Left cardiac atrium (tissue), 4 donors: ENCODE data around the gene CCL28. TPM values are rescaled to one million over a fixed set of nuclear protein-coding genes. Genes with fewer than 3 reads are reported as not detected.

Experiments used
- ATAC-seq, 2 donors: fragments of 200-7000 bp; cut with Tn5 transposase; one replicate each; pipeline ENCODE4 v1.9.1; 2020; ENCODE audit warnings: mild to moderate bottlenecking in 2 of 2, moderate library complexity in 2 of 2
- DNase-seq: peaks from one replicate; pipeline ENCODE4 v3.0.0-alpha.2; 2020
- intact Hi-C, 2 donors: fragments of 100-400 bp; cut with DNase I; formaldehyde crosslinking; loops; one replicate each; pipeline versions ENCODE4 v1.14.1 to v1.15.1; 2022 to 2023
- total RNA-seq, 2 donors: library from RNA; stranded (reverse); fragmentation: NEBNext Ultra II Directional; extraction: Animal tissue kit (Norgen Biotek cat#: 25700); gene quantifications; one replicate each; pipeline ENCODE4 v1.2.1, GENCODE V29; 2021
- donor health status: DM: no; HTN: yes; CAD: no.
- donor health status: DM: no; HTN: yes; CAD: no; lungs with severe emphysema.
- donor health status: DM: yes; HTN: yes; CAD: no.
- donor health status: Dilated cardiomyopathy.

The CCL28 gene
- total RNA-seq, 2 donors from 2014 or later, result 1.2 to 1.6 TPM

DNA sequence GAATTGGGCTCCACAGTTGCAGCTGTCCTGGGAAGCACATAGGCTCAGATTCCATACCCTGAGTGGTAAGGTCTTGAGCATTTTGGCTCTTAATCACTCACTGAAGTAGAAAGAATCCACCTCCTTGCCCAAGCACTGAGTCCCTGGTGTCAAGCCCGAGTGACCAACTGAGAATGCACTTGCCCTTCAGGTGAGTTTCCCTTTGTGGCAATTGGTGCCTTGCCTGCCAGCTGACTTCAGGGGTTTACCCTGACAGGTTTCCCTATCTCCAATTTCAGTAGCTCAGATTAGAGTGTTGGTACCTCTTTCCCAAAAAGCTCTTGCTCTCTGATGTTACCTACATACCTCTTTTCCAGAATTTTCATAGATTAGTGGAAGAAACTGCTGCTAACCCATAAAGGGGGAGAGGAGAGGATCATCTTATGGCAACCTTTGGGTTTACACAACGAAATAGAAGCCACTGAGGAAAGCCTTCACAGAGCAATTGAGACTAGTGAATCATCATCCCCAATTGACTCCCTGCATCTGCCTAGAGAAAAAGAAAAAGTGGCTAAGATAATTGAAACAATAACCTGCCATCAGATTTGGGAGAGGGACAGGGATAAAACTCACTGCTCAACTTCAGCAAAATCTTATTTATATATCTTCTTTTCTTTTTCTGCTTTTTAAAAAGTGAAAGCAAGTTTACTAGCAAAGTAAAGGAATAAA is 48.6 kb downstream of the CCL28 start:
- no peak for DNase-seq
- intact Hi-C loops, result no loop called here
- ATAC-seq, result no peak

DNA sequence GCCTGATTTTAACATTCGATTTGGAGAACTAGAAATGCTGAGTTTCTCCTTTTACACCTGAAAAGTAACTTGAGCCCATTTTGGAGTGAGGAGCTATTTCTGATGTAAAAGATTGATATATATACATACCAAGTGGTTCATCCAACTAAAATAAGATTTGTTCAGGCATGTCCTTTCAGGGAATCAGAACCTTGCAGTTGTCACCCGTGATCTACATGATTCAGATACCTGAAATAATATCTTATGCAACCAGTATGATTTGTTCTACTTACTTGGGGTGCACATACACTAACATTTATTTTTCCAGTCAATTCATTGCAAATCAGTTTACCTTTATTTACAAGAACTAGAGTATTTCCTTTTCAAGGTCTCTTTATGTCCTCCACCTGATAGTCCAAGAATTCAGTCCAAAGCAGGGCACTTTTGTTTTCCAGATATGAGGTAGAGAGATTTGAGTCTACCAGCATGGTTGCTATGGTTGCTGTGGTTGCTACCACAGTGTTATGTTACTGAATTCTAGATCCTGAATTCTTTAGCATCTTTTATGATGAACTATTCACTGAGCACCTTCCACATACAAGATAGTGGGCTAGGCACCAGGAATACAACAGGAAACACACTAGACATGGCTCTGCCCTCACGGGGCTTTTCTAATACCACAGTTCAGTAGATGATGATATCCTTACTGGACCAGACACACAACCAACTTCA is 49.3 kb downstream of the CCL28 start:
- DNase-seq (no peak), ATAC-seq (no peak)
- intact Hi-C loops, result no loop called here

- no peak for DNase-seq
- ATAC-seq, result no peak
- intact Hi-C loops, result no loop called here
Observed at GRCh38 chr5:43358726-43359125, 53.5 kb downstream of the CCL28 start.

- no peak for DNase-seq
- intact Hi-C loops, result no loop called here
- ATAC-seq, result no peak
Observed at GRCh38 chr5:43358301-43358700, 53.9 kb downstream of the CCL28 start.

- intact Hi-C loops, result no loop called here
- DNase-seq (no peak), ATAC-seq (no peak)
Observed at GRCh38 chr5:43357878-43358281, 54.3 kb downstream of the CCL28 start.

GRCh38 chr5:43357067-43357466 is 55.1 kb downstream of the CCL28 start:
- DNase-seq (no peak), ATAC-seq (peak; percentile 16 to 19)
- intact Hi-C loops, result no loop called here

- ATAC-seq (no peak), DNase-seq (no peak)
- intact Hi-C loops, result no loop called here
Observed at GRCh38 chr5:43354774-43355173, 57.4 kb downstream of the CCL28 start.

- intact Hi-C loops, result no loop called here
Observed at GRCh38 chr5:43353668-43354067, 58.5 kb downstream of the CCL28 start.

GRCh38 chr5:43352915-43353314 is 59.3 kb downstream of the CCL28 start:
- intact Hi-C loops, result no loop called here
- DNase-seq (no peak), ATAC-seq (no peak)

More at GRCh38 chr5:43353668-43354067, 58.5 kb downstream of the CCL28 start:
- DNase-seq, result no peak
- ATAC-seq, result no peak

GRCh38 chr5:43352131-43352530 is 60.1 kb downstream of the CCL28 start:
- no peak for ATAC-seq
- intact Hi-C loops, result no loop called here
- no peak for DNase-seq

- DNase-seq (no peak), ATAC-seq (no peak)
- intact Hi-C loops, result no loop called here
Observed at GRCh38 chr5:43348861-43349363, 63.3 kb downstream of the CCL28 start.

DNA sequence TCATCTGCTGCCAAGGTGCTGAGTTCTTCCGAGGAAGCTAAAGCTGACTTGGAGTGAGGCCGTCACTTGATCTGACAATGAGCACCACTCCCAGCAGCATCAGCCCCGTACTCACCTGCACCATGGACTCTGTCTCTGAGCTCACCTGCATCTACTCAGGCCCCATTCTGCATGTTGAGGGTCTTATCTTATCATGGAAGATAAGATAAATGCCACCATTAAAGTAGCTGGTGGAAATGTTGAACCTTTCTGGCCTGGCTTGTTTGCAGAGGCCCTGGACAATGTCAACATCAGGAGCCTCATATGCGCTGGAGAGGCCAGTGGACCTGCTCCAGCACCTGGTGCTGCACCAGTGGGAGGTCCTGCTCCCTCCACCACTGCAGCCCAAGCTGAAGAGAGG is 64.0 kb downstream of the CCL28 start:
- no peak for ATAC-seq

DNA sequence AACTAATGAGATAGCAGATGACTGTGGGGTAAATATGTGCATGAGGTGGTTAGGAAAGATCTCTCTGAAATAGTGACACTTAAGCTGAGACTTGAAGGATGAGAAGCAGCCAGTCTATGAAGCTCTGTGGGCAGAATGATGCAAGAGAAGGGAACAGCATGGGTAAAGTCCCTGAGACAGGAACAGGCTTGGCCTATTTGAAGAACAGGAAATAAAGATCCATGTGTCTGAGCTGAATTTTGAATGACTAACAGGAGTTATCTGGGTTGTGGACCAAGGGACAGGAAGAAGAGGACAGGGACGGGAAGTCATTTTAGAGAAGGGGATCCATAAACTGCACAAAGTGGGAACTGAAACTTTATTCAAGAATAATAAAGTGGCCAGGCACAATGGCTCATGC is 73.3 kb downstream of the CCL28 start:
- peak in 1 of 2 donors; percentile 23 for ATAC-seq
- intact Hi-C loops, result no loop called here
- DNase-seq, result no peak

More for the DNA sequence above, 64.0 kb downstream of the CCL28 start:
- no peak for DNase-seq
- intact Hi-C loops, result no loop called here

- intact Hi-C loops, result no loop called here
- ATAC-seq (no peak), DNase-seq (no peak)
Observed at GRCh38 chr5:43336159-43336558, 76.0 kb downstream of the CCL28 start.

DNA sequence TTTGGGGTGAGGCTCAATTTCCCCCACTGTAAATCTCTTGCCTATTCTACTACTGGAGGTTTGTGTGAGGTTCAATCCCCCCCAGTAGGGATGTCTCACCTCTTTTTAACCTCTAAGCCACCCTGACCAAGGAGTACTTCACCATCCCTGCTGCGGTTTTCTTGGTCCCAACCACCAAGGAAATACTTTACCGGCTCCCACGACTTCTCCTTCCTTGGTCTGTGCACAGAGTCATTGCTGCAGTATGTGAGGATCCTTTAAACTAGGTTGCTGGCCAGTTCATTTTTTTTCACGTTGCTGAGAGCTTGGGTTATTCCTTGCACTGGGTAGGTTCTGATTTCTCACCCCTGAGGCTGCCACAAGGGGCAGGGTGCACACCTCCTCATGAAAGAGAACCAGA is 76.5 kb downstream of the CCL28 start:
- ATAC-seq (no peak), DNase-seq (no peak)
- intact Hi-C loops, result no loop called here

- no peak for ATAC-seq
- intact Hi-C loops, result no loop called here
- no peak for DNase-seq
Observed at GRCh38 chr5:43332401-43332800, 79.8 kb downstream of the CCL28 start.

Other genes starting within 250 kb of the CCL28 start
- gene NIM1K, start 220.2 kb downstream of the CCL28 start, total RNA-seq, result under 1 TPM; 0.34 to 0.91 TPM
- gene HMGCS1, start 99.0 kb downstream of the CCL28 start, total RNA-seq, result 10 to 100 TPM; 29.5 to 43.8 TPM
- gene TMEM267, start 71.5 kb upstream of the CCL28 start, total RNA-seq, result 1 to 10 TPM; 8.0 to 9.9 TPM
- under 1 TPM; 0.35 to 0.44 TPM for gene C5orf34, start 102.8 kb upstream of the CCL28 start, total RNA-seq
- gene PAIP1, start 144.7 kb upstream of the CCL28 start, total RNA-seq, result 10 to 100 TPM; 80.6 to 91.8 TPM
- 100 to 1,000 TPM; 323 to 422 TPM for gene NNT, start 190.8 kb upstream of the CCL28 start, total RNA-seq